K562 (cell line): ENCODE measurements around the gene TNIK. TPM values are rescaled to one million over a fixed set of nuclear protein-coding genes. Genes with fewer than 3 reads are reported as not detected.

Experiments used
- ADNP ChIP-seq: fragments of 200-800 bp; sonication (Bioruptor generic); IDR thresholded peaks from 2 replicates; pipeline ENCODE4 v1.6.1; 2016; ENCODE audit warnings: missing genetic modification characterization, missing compliant biosample characterization
- BHLHE40 ChIP-seq: IDR thresholded peaks from 2 replicates; pipeline ENCODE4 v1.6.1; 2011; ENCODE audit warnings: low read length, improper control_type of control experiment
- CCAR2 ChIP-seq: fragments of 200-400 bp; formaldehyde crosslinking; IDR thresholded peaks from 2 replicates; pipeline ENCODE4 v1.6.1; 2017; ENCODE audit warnings: mild to moderate bottlenecking, low read depth, low read length
- CHAMP1 ChIP-seq: fragments of 450-650 bp; IDR thresholded peaks from 2 replicates; pipeline ENCODE4 v1.6.1; 2016; ENCODE audit warnings: mild to moderate bottlenecking
- CHCHD3 ChIP-seq: fragments of 250-450 bp; sonication (Bioruptor Pico); IDR thresholded peaks from 2 replicates; pipeline ENCODE4 v2.1.2; 2022; ENCODE audit warnings: mild to moderate bottlenecking
- FIP1L1 ChIP-seq: fragments of 200-400 bp; formaldehyde crosslinking; IDR thresholded peaks from 2 replicates; pipeline ENCODE4 v1.6.1; 2018; ENCODE audit warnings: mild to moderate bottlenecking, low read depth, low read length; ENCODE audit not compliant: poor library complexity, severe bottlenecking
- FOXP1 ChIP-seq: sonication (generic); formaldehyde crosslinking; IDR thresholded peaks from 2 replicates; pipeline ENCODE4 v1.8.0; 2022; ENCODE audit warnings: mild to moderate bottlenecking, missing genetic modification reagents
- HNRNPUL1 ChIP-seq: fragments of 200-400 bp; formaldehyde crosslinking; IDR thresholded peaks from 2 replicates; pipeline ENCODE4 v1.6.1; 2017; ENCODE audit warnings: low read length
- HSF4 ChIP-seq: fragments of 250-450 bp; sonication (Bioruptor Pico); IDR thresholded peaks from 2 replicates; pipeline ENCODE4 v2.1.2; 2022; ENCODE audit warnings: mild to moderate bottlenecking, moderate library complexity, borderline replicate concordance
- MLX ChIP-seq, 2 experiments: fragments of 450-650 bp in 1 of 2; sonication (generic) in 1 of 2; formaldehyde crosslinking; conservative IDR thresholded peaks; 2 replicates each; pipeline versions ENCODE4 v1.4.0 to v1.8.1; 2020 to 2022; ENCODE audit warnings: mild to moderate bottlenecking in 1 of 2, missing genetic modification reagents in 1 of 2
- NR2C2 ChIP-seq, 2 experiments: fragments of 200-800 bp in 1 of 2; sonication (Bioruptor generic) in 1 of 2; sonication (generic) in 1 of 2; formaldehyde crosslinking in 1 of 2; IDR thresholded peaks; 2 replicates each; pipeline versions ENCODE4 v1.6.1 to v1.8.0; 2016 to 2022; ENCODE audit warnings: mild to moderate bottlenecking in 1 of 2, missing compliant biosample characterization in 1 of 2, missing genetic modification characterization in 1 of 2, missing genetic modification reagents in 1 of 2
- PKNOX1 ChIP-seq: fragments of 450-650 bp; IDR thresholded peaks from 2 replicates; pipeline ENCODE4 v1.6.1; 2016
- POLR2AphosphoS2 ChIP-seq: IDR thresholded peaks from 2 replicates; pipeline ENCODE4 v1.6.1; 2012; ENCODE audit warnings: low read length, improper control_type of control experiment
- RREB1 ChIP-seq: fragments of 250-450 bp; sonication (Bioruptor Pico); IDR thresholded peaks from 2 replicates; pipeline ENCODE4 v1.4.0; 2020
- YY1 ChIP-seq, 3 experiments: IDR thresholded peaks; 2 replicates each; pipeline ENCODE4 v1.6.1; 2011; ENCODE audit warnings: low read length in 2 of 3, mild to moderate bottlenecking in 2 of 3, moderate library complexity in 2 of 3, borderline replicate concordance in 1 of 3, control low read depth in 1 of 3, low read depth in 1 of 3; ENCODE audit not compliant: insufficient read depth in 3 of 3, insufficient replicate concordance in 2 of 3, control insufficient read depth in 1 of 3, insufficient read length in 1 of 3; ENCODE audit errors: extremely low read depth in 1 of 3
- ZNF586 ChIP-seq: fragments of 450-650 bp; formaldehyde crosslinking; conservative IDR thresholded peaks from 2 replicates; pipeline ENCODE4 v1.4.0; 2020; ENCODE audit warnings: mild to moderate bottlenecking, moderate library complexity
- polyA plus RNA-seq, 8 experiments: library from polyadenylated mRNA; depleted of rRNA in 4 of 8; stranded (reverse) in 5 of 8; unstranded in 3 of 8; fragments of >200 nt; fragmentation: Nextera tagmentation in 2 of 8; fragmentation: Illumina TruSeq in 1 of 8; extraction: Ambion mirVana in 2 of 8; extraction: Trizol in 1 of 8; gene quantifications; 2 replicates each; pipeline versions ENCODE4 v1.2.1 to v1.2.3, GENCODE V29; 2011 to 2014; ENCODE audit warnings: inconsistent platforms in 1 of 8, missing spikeins in 1 of 8
- total RNA-seq, 7 experiments: library from RNA; depleted of rRNA in 6 of 7; stranded (reverse); fragments of >200 nt in 6 of 7; fragmentation: Illumina TruSeq in 2 of 7; extraction: Trizol in 2 of 7; gene quantifications; 2 replicates each; pipeline versions ENCODE4 v1.2.1 to v1.2.3, GENCODE V29; 2011 to 2021; ENCODE audit warnings: low replicate concordance in 1 of 7

Gene TNIK
- total and polyA plus RNA-seq, 9 of the 15 experiments (the other 6 are each of a cell fraction or from before 2014, with no cell fraction given) = 6.6 to 39.0 (median 24.7) TPM

- TF ChIP-seq PKNOX1 (peak; percentile 44; the same call in 1 of the 2 replicates), POLR2AphosphoS2 (no peak), BHLHE40 (no peak), CCAR2 (no peak), HSF4 (CRISPR knock-in tag) (no peak), FIP1L1 (no peak), FOXP1 (CRISPR knock-in tag) (no peak), ZNF586 (no peak), HNRNPUL1 (no peak), YY1 (IDR thresholded peaks at IDR 0.05; ENCODE audit: borderline replicate concordance in 1 of 3, control insufficient read depth in 1 of 3, extremely low read depth in 1 of 3, insufficient read depth in 3 of 3, insufficient read length in 1 of 3, insufficient replicate concordance in 2 of 3, low read depth in 1 of 3, low read length in 2 of 3) (no peak), NR2C2 (CRISPR knock-in tag; IDR thresholded peaks at IDR 0.05) (no peak), NR2C2 (tag; IDR thresholded peaks at IDR 0.05) (0 out of 2 replicates have a peak, but pooled peaks have one; percentile 29), RREB1 (no peak), CHAMP1 (no peak), MLX (CRISPR knock-in tag; conservative IDR thresholded peaks at IDR 0.05) (no peak), CHCHD3 (CRISPR knock-in tag) (no peak), ADNP (tag) (no peak)
Observed at GRCh38 chr3:171346582-171347300, 113.5 kb downstream of the TNIK start (continued).
